Stimulated activated naive B cell treated with anti-CD40 and anti-IgM and Interleukin-4, amounts not matched to agents 10 μg/mL and 1 μg/mL and 100 μg/mL, for 72 hours (primary cell): Measurements from ENCODE around the gene GNA12.
A peak's percentile ranks its signal among the peaks of the same experiment; 100 is the strongest.
"Not testable (repeated sequence)": the region's sequence is repeated elsewhere in the genome, so short reads cannot be mapped to it uniquely, and the experiment has no call there.

ENCODE experiments used
- ATAC-seq, 2 donors: fragments of 150-1000 bp; cut with Tn5 transposase; replicated peaks; 2 replicates each; pipeline ENCODE4 v1.10.0; 2021; ENCODE audit warnings: moderate library complexity in 1 of 2
- DNase-seq: peaks from one replicate; pipeline ENCODE4 v3.0.0; 2021
- H3K27ac Mint-ChIP-seq: one replicate; pipeline ENCODE4 v1.8.0; 2022; ENCODE audit warnings: mild to moderate bottlenecking, mixed read lengths
- H3K27me3 Mint-ChIP-seq, 2 donors: one replicate each; pipeline ENCODE4 v1.8.0; 2022; ENCODE audit warnings: mixed read lengths in 2 of 2
- H3K36me3 Mint-ChIP-seq, 2 donors: one replicate each; pipeline ENCODE4 v1.8.0; 2022; ENCODE audit warnings: mixed read lengths in 2 of 2, mild to moderate bottlenecking in 1 of 2
- H3K4me1 Mint-ChIP-seq, 2 donors: one replicate each; pipeline ENCODE4 v1.8.0; 2022; ENCODE audit warnings: mixed read lengths in 2 of 2, mild to moderate bottlenecking in 1 of 2
- H3K4me3 Mint-ChIP-seq, 2 donors: one replicate each; pipeline ENCODE4 v1.8.0; 2022; ENCODE audit warnings: mild to moderate bottlenecking in 2 of 2, mixed read lengths in 2 of 2, moderate library complexity in 1 of 2
- H3K9me3 Mint-ChIP-seq, 2 donors: one replicate each; pipeline ENCODE4 v1.8.0; 2022; ENCODE audit warnings: mixed read lengths in 2 of 2, mild to moderate bottlenecking in 1 of 2

The GNA12 gene

GRCh38 chr7:2725178-2726105 is 118.7 kb downstream of the GNA12 start:
- H3K27ac Mint-ChIP-seq = no peak overlapping the region
- H3K4me1 Mint-ChIP-seq = peaks cover 22 to 42% of the 10 kb centered on the region in 2 donors
- H3K36me3 Mint-ChIP-seq = peaks cover 40 to 59% of the 10 kb centered on the region in 2 donors
- H3K27me3 Mint-ChIP-seq = no peaks in the 10 kb centered on the region
- DNase-seq (no peak), ATAC-seq (no peak)
- H3K4me3 Mint-ChIP-seq = no peak overlapping the region
- peaks cover 0 to 5% of the 10 kb centered on the region in 2 donors for H3K9me3 Mint-ChIP-seq

DNA sequence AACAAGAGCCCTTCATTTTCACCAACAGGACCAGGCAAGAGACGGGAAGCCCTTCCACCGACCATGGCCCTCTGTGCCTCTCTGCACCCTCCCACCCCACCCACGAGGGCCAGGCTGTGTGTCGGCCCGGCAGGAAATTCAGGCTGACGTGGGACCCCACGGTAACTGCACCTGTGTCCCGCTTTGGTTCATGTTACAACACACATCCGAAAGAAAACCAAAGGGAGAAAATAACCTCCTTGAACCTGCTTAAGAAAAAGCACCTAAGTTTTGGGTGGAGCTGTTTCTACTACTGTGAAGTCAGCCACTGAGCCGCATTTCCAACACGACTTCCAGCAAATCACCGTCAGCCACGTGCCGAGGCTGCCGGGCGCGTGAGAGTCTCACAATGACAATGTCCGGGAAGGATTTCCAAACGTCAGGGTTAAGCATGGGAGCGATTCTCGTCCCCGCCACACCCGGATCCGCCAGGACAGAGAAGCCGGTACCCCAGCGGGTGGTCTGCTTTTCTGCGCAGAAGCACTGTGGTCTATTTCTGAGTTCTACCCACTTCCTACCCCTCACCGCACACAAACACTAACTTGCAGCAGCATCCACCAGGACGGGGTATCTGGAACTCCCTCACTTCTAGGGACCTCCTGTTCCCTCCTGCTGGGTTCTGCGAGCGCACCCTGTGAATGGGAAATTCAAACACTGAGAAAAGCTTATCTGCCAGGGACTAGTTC is 119.5 kb downstream of the GNA12 start:
- Mint-ChIP-seq H3K4me3 (no peak overlapping the region), H3K36me3 (peaks cover 37 to 55% of the 10 kb centered on the region in 2 donors), H3K9me3 (peaks cover 0 to 5% of the 10 kb centered on the region in 2 donors), H3K4me1 (peaks cover 20 to 40% of the 10 kb centered on the region in 2 donors), H3K27ac (peak overlapping the region; percentile 9), H3K27me3 (no peaks in the 10 kb centered on the region)
- DNase-seq (no peak), ATAC-seq (no peak)

- not testable (repeated sequence) for H3K27me3 Mint-ChIP-seq, H3K9me3 Mint-ChIP-seq, ATAC-seq, H3K27ac Mint-ChIP-seq, DNase-seq, H3K4me3 Mint-ChIP-seq
- Mint-ChIP-seq H3K4me1 (peaks cover 22 to 42% of the 10 kb centered on the region in 2 donors), H3K36me3 (peaks cover 37 to 51% of the 10 kb centered on the region in 2 donors)
Measured at GRCh38 chr7:2724036-2724435, 120.1 kb downstream of the GNA12 start.

- Mint-ChIP-seq H3K27me3 (no peaks in the 10 kb centered on the region), H3K9me3 (peaks cover 0 to 5% of the 10 kb centered on the region in 2 donors), H3K4me3 (no peak overlapping the region), H3K27ac (peak overlapping the region; percentile 37), H3K4me1 (peaks cover 28 to 42% of the 10 kb centered on the region in 2 donors), H3K36me3 (peaks cover 35 to 53% of the 10 kb centered on the region in 2 donors)
- ATAC-seq (peak in 1 of 2 donors; percentile 12), DNase-seq (no peak)
Measured at GRCh38 chr7:2723138-2723850, 120.8 kb downstream of the GNA12 start.

DNA sequence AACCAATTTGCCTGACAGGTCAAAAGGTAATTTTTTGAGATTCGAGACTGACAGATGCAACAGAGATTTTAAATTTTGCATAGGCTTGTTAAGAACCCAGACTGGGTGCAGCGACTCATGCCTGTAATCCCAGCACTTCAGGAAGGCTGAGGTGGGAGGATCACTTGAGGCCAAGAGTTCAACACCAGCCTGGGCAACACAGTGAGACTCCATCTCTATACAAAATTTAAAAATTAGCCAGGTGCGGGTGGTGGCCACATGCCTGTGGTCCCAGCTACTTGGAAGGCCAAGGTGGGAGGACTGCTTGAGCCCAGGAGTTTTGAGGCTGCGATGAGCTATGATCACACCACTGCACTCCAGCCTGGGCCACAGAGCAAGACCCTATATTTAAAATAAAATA is 121.5 kb downstream of the GNA12 start:
- Mint-ChIP-seq H3K36me3 (peaks cover 35 to 60% of the 10 kb centered on the region in 2 donors), H3K9me3 (peaks cover 0 to 5% of the 10 kb centered on the region in 2 donors), H3K27me3 (no peaks in the 10 kb centered on the region), H3K27ac (peak overlapping the region; percentile 20), H3K4me1 (peaks cover 35 to 46% of the 10 kb centered on the region in 2 donors), H3K4me3 (no peak overlapping the region)
- DNase-seq = no peak
- ATAC-seq = no peak

GRCh38 chr7:2721842-2722241 is 122.3 kb downstream of the GNA12 start:
- H3K4me3 Mint-ChIP-seq = no peak overlapping the region
- peaks cover 37 to 58% of the 10 kb centered on the region in 2 donors for H3K36me3 Mint-ChIP-seq
- DNase-seq (no peak), ATAC-seq (no peak)
- peaks cover 0 to 5% of the 10 kb centered on the region in 2 donors for H3K9me3 Mint-ChIP-seq
- H3K27me3 Mint-ChIP-seq = no peaks in the 10 kb centered on the region
- H3K27ac Mint-ChIP-seq = no peak overlapping the region
- peaks cover 39 to 54% of the 10 kb centered on the region in 2 donors for H3K4me1 Mint-ChIP-seq

DNA sequence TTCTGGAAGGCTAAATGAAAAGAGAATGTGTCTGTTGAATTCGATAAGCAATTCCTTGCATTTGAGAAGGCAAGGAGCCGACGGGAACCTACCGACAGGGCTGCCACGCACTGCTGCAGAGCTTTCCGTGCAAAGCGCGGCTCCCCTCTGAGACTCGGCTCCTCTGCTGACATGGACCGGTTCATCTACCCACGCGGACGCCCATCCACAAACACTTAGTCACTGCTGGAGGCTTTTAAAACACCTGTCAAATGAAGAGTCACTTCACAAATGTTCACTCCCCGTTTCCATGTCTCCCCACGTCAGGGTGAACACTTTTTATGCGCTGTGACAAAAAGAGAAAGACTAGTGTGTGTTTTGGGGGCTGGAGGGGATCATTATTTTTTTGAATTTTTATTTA is 124.1 kb downstream of the GNA12 start:
- H3K4me1 Mint-ChIP-seq = peaks cover 55 to 72% of the 10 kb centered on the region in 2 donors
- no peaks in the 10 kb centered on the region for H3K27me3 Mint-ChIP-seq
- H3K4me3 Mint-ChIP-seq = no peak overlapping the region
- H3K36me3 Mint-ChIP-seq = peaks cover 25 to 49% of the 10 kb centered on the region in 2 donors
- ATAC-seq (no peak), DNase-seq (no peak)
- H3K9me3 Mint-ChIP-seq = peaks cover 0 to 5% of the 10 kb centered on the region in 2 donors
- no peak overlapping the region for H3K27ac Mint-ChIP-seq

GRCh38 chr7:2719007-2719406 is 125.1 kb downstream of the GNA12 start:
- no peak for DNase-seq
- peak overlapping the region in 1 of 2 donors; percentile 34 for H3K4me3 Mint-ChIP-seq

GRCh38 chr7:2718296-2718965 is 125.7 kb downstream of the GNA12 start:
- Mint-ChIP-seq H3K4me1 (peaks cover 60 to 83% of the 10 kb centered on the region in 2 donors), H3K27ac (peak overlapping the region; percentile 88), H3K36me3 (peaks cover 37 to 64% of the 10 kb centered on the region in 2 donors), H3K4me3 (peak overlapping the region; percentile 21 to 66), H3K9me3 (peaks cover 2 to 5% of the 10 kb centered on the region in 2 donors), H3K27me3 (no peaks in the 10 kb centered on the region)
- no peak for DNase-seq
- no peak for ATAC-seq

More at GRCh38 chr7:2719007-2719406, 125.1 kb downstream of the GNA12 start:
- Mint-ChIP-seq H3K27ac (peak overlapping the region; percentile 85), H3K4me1 (peaks cover 62 to 82% of the 10 kb centered on the region in 2 donors), H3K27me3 (no peaks in the 10 kb centered on the region), H3K36me3 (peaks cover 34 to 58% of the 10 kb centered on the region in 2 donors), H3K9me3 (peaks cover 2 to 5% of the 10 kb centered on the region in 2 donors)
- ATAC-seq = peak; percentile 33 to 44

DNA sequence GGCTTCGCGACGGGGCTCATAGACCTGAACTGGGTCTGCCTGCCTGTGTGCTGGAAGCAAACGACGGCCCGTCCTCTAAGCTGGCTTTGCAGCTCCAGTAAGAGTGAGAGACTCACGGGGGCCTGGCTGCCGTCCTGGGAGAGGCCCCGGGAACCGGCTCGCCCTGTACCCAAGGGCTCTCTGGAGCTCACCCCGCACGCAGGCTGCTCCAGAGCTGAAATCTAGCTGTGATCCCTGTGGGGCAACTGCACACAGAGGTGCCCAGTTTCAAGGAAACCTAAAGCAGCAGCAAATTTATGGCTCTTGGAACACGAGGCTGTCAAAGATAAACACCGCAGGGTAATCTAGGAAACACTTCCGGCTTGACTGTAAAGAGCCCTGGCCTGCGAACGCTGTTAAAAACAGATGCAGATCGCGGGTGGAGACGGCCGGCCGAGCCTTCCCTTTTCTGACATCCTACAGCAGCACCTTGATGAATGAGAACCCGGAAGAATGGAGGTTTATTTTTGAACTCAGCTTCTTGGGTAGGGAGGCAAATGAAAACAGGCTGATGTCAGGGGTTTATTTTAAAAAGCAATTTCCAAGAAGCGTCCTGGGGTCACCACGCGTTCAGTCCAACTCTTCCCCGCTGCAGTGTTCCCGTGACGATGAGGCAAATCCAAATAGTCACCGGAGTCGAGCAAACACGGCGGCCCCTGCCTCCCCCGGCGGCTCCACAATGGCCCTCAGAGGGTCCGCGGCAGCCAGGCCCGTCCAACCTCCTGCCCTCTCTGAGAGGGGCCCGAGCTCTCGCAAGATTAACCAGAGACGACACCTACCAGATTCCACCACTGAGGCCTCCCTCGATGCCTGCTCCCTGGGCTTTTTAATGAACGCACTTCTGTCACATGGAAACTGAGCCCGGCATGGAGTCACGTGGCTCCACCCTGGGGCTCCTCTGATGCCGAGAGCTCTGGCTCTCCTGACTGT is 126.5 kb downstream of the GNA12 start:
- H3K4me3 Mint-ChIP-seq = peak overlapping the region; percentile 21 to 66
- ATAC-seq (peak; percentile 30 to 46), DNase-seq (no peak)
- peak overlapping the region; percentile 88 for H3K27ac Mint-ChIP-seq
- H3K9me3 Mint-ChIP-seq = peaks cover 2 to 5% of the 10 kb centered on the region in 2 donors
- no peaks in the 10 kb centered on the region for H3K27me3 Mint-ChIP-seq
- peaks cover 54 to 78% of the 10 kb centered on the region in 2 donors for H3K4me1 Mint-ChIP-seq
- peaks cover 37 to 59% of the 10 kb centered on the region in 2 donors for H3K36me3 Mint-ChIP-seq

DNA sequence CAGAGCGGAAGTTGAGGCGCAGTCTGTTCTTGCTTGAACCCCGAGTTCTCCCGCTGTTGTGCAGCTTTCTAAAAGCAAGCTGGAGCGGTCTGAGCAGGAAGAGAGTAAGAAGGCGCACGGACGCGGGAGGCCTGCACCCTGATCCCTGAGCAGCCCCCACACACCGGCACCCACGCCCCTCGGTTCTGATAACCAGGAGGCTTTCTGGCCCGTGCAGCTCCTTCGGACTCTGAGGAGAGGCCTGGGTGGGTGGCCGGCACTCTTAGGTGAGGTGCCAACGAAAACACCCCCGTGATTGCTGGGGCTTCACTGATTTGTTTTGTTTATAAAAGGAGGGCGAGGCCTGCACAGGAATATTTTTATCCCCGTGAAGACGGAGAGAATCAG is 127.2 kb downstream of the GNA12 start:
- H3K4me1 Mint-ChIP-seq = peaks cover 54 to 78% of the 10 kb centered on the region in 2 donors
- ATAC-seq (no peak), DNase-seq (no peak)
- peak overlapping the region; percentile 66 to 69 for H3K4me3 Mint-ChIP-seq
- H3K27me3 Mint-ChIP-seq = no peaks in the 10 kb centered on the region
- peaks cover 2 to 5% of the 10 kb centered on the region in 2 donors for H3K9me3 Mint-ChIP-seq
- H3K27ac Mint-ChIP-seq = peak overlapping the region; percentile 91
- H3K36me3 Mint-ChIP-seq = peaks cover 38 to 63% of the 10 kb centered on the region in 2 donors

DNA sequence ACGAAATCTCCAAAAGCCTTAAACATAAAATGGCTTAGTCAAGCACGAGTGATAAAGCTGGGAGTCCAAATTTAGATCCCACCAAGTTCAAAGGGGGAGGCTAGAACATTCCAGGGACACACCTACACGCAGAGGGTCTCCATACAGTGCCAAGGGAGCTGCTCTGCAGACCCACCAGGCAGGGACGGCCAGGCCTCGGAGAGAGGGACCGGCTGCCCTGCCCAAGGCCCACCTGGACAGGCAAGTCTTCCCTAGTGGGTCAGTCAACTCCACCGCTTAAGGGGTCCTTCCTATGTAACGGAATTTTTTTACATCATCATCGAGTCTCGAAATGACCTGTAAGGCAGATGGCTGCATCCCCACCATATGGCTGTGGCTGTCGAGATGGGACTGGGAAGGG is 127.6 kb downstream of the GNA12 start:
- H3K27ac Mint-ChIP-seq = peak overlapping the region; percentile 91

More for the DNA sequence above, 127.6 kb downstream of the GNA12 start:
- peak overlapping the region; percentile 66 to 69 for H3K4me3 Mint-ChIP-seq
- no peaks in the 10 kb centered on the region for H3K27me3 Mint-ChIP-seq
- H3K4me1 Mint-ChIP-seq = peaks cover 54 to 77% of the 10 kb centered on the region in 2 donors
- H3K36me3 Mint-ChIP-seq = peaks cover 38 to 63% of the 10 kb centered on the region in 2 donors
- H3K9me3 Mint-ChIP-seq = peaks cover 2 to 5% of the 10 kb centered on the region in 2 donors
- no peak for ATAC-seq
- no peak for DNase-seq
